ENCODE results near the gene SERINC2.

DNA sequence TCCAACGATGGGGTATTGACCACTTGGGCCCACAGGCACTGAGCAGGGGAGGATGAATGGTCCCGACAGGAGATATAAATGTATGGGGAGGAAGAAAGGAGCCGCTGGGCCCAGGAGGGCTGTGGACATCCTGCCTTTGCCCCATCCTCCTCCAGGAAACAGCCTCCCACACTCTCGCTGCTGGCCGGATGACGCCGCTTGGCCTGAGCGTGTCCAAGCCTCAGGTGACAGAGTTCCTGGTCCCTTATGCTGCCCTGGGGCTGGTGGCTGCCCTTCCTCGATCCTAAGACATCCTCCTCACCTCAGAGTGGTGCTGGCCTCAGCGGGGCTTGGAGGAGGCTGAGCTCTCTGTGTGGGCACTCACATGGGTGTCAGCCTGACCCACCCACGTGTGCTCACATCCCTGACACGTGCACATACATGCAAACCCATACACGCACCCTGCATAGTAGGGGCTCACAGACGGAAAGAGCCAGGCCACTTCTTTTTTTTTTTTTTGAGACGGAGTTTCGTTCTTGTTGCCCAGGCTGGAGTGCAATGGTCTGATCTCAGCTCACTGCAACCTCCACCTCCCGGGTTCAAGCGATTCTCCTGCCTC lies 5.9 kb upstream of the SERINC2 start:
- TF ChIP-seq RAD21 (IDR thresholded peaks at IDR 0.05; ENCODE audit: low read depth) = no peak
- no peak for TF ChIP-seq CREB1 (IDR thresholded peaks at IDR 0.05; ENCODE audit: low read depth)
- TF ChIP-seq, protein P1, sequence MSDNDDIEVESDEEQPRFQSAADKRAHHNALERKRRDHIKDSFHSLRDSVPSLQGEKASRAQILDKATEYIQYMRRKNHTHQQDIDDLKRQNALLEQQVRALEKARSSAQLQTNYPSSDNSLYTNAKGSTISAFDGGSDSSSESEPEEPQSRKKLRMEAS (IDR thresholded peaks at IDR 0.05) = no peak
- no peak for TF ChIP-seq EP300 (IDR thresholded peaks at IDR 0.05; ENCODE audit: borderline replicate concordance)
- no peak for TF ChIP-seq TAF1 (IDR thresholded peaks at IDR 0.05; ENCODE audit: low read depth)
- TF ChIP-seq, protein P2, sequence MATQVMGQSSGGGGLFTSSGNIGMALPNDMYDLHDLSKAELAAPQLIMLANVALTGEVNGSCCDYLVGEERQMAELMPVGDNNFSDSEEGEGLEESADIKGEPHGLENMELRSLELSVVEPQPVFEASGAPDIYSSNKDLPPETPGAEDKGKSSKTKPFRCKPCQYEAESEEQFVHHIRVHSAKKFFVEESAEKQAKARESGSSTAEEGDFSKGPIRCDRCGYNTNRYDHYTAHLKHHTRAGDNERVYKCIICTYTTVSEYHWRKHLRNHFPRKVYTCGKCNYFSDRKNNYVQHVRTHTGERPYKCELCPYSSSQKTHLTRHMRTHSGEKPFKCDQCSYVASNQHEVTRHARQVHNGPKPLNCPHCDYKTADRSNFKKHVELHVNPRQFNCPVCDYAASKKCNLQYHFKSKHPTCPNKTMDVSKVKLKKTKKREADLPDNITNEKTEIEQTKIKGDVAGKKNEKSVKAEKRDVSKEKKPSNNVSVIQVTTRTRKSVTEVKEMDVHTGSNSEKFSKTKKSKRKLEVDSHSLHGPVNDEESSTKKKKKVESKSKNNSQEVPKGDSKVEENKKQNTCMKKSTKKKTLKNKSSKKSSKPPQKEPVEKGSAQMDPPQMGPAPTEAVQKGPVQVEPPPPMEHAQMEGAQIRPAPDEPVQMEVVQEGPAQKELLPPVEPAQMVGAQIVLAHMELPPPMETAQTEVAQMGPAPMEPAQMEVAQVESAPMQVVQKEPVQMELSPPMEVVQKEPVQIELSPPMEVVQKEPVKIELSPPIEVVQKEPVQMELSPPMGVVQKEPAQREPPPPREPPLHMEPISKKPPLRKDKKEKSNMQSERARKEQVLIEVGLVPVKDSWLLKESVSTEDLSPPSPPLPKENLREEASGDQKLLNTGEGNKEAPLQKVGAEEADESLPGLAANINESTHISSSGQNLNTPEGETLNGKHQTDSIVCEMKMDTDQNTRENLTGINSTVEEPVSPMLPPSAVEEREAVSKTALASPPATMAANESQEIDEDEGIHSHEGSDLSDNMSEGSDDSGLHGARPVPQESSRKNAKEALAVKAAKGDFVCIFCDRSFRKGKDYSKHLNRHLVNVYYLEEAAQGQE (IDR thresholded peaks at IDR 0.05; ENCODE audit: low read depth) = no peak
- TF ChIP-seq EGR1 (IDR thresholded peaks at IDR 0.05) = no peak
- TF ChIP-seq CEBPB (IDR thresholded peaks at IDR 0.05) = no peak
- no peak for TF ChIP-seq YY1 (IDR thresholded peaks at IDR 0.05; ENCODE audit: low read depth)
- TF ChIP-seq FOXM1 (IDR thresholded peaks at IDR 0.05; ENCODE audit: borderline replicate concordance, low read depth) = no peak
- TF ChIP-seq TCF12 (IDR thresholded peaks at IDR 0.05; ENCODE audit: low read depth) = no peak
- TF ChIP-seq NFIC (IDR thresholded peaks at IDR 0.05) = no peak
- no peak for TF ChIP-seq TEAD4 (IDR thresholded peaks at IDR 0.05)

Data from Ishikawa (cell line).